Stimulated activated naive CD8-positive, alpha-beta T cell treated with anti-CD3 and anti-CD28 coated beads, Interleukin-15, Interleukin-2, amounts not matched to agents 100 U/mL and 50 U/mL, for 24 hours (primary cell): Measurements from ENCODE around the gene CHGA.

ENCODE experiments used
- ATAC-seq: fragments of 150-1000 bp; cut with Tn5 transposase; one replicate; pipeline ENCODE4 v1.10.0; 2021
- DNase-seq: peaks from one replicate; pipeline ENCODE4 v3.0.0; 2021

Gene CHGA

GRCh38 chr14:92962031-92962830 is 39.3 kb downstream of the CHGA start:
- no peak for DNase-seq
- no peak for ATAC-seq

GRCh38 chr14:92962831-92963095 is 39.8 kb downstream of the CHGA start:
- ATAC-seq (no peak), DNase-seq (no peak)

GRCh38 chr14:92963301-92964123 is 40.6 kb downstream of the CHGA start:
- no peak for DNase-seq
- no peak for ATAC-seq

- ATAC-seq, result no peak
- no peak for DNase-seq
Measured at GRCh38 chr14:92964124-92965109, 41.5 kb downstream of the CHGA start.

GRCh38 chr14:92965281-92965680 is 42.3 kb downstream of the CHGA start:
- ATAC-seq (no peak), DNase-seq (no peak)

GRCh38 chr14:92967346-92967926 is 44.5 kb downstream of the CHGA start:
- no peak for ATAC-seq
- no peak for DNase-seq

GRCh38 chr14:92968291-92969020 is 45.5 kb downstream of the CHGA start:
- ATAC-seq (no peak), DNase-seq (no peak)

- DNase-seq, result no peak
- no peak for ATAC-seq
Measured at GRCh38 chr14:92969430-92969829, 46.5 kb downstream of the CHGA start.

GRCh38 chr14:92969871-92970270 is 46.9 kb downstream of the CHGA start:
- ATAC-seq (no peak), DNase-seq (no peak)

GRCh38 chr14:92970271-92970670 is 47.3 kb downstream of the CHGA start:
- ATAC-seq (no peak), DNase-seq (no peak)

- ATAC-seq, result no peak
- no peak for DNase-seq
Measured at GRCh38 chr14:92971601-92972180, 48.7 kb downstream of the CHGA start.

GRCh38 chr14:92973261-92973797 is 50.4 kb downstream of the CHGA start:
- DNase-seq (peak; percentile 66), ATAC-seq (no peak)

- DNase-seq (no peak), ATAC-seq (no peak)
Measured at GRCh38 chr14:92973798-92974372, 50.9 kb downstream of the CHGA start.

- ATAC-seq, result peak; percentile 7
- no peak for DNase-seq
Measured at GRCh38 chr14:92974541-92975345, 51.8 kb downstream of the CHGA start.

GRCh38 chr14:92976268-92976667 is 53.3 kb downstream of the CHGA start:
- no peak for ATAC-seq
- DNase-seq, result no peak

GRCh38 chr14:92978229-92979021 is 55.5 kb downstream of the CHGA start:
- DNase-seq (no peak), ATAC-seq (no peak)

GRCh38 chr14:92980866-92981265 is 57.9 kb downstream of the CHGA start:
- no peak for ATAC-seq
- no peak for DNase-seq

GRCh38 chr14:92981726-92982125 is 58.8 kb downstream of the CHGA start:
- ATAC-seq (no peak), DNase-seq (no peak)

- ATAC-seq (no peak), DNase-seq (no peak)
Measured at GRCh38 chr14:92982956-92983355, 60.0 kb downstream of the CHGA start.
